ENCODE measurements around the gene UBE2E1.

Gene UBE2E1

DNA sequence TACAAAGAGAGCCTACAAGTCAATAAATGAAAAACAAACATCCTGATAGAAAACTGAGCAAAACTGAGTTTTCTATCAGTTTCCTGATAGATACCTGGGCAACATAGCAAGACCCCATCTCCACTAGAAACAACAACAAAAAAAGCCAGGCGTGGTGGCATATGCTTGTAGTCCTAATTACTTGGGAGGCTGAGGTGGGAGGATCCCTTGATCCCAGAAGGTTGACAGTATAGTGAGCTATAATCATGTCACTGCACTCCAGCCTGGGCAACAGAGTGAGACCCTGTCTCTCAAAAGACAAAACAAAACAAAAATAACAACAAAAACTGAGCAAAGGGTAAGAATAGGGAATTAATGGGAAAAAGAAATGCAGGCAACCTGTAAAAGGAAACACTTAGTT is 23.9 kb upstream of the UBE2E1 start:
- H3K27me3 ChIP-seq (ENCODE audit: insufficient read depth, low read length): no peaks in the 10 kb centered on the region
- H3K79me2 ChIP-seq (ENCODE audit: insufficient read depth, low read length): no peaks in the 10 kb centered on the region
- H3F3A ChIP-seq (ENCODE audit: insufficient read depth, low read length): no peaks in the 10 kb centered on the region
- TF ChIP-seq EZH2 (IDR thresholded peaks at IDR 0.05; ENCODE audit: borderline replicate concordance, low read length): no peak
- no peak for TF ChIP-seq CTCF (IDR thresholded peaks at IDR 0.05; ENCODE audit: low read length)
- no peaks in the 10 kb centered on the region for H3K9me3 ChIP-seq (ENCODE audit: low read length)
- no peak overlapping the region for H3K27ac ChIP-seq (ENCODE audit: low read depth, low read length, poor library complexity, severe bottlenecking)
- no peaks in the 10 kb centered on the region for H3K4me1 ChIP-seq (ENCODE audit: insufficient read depth, low read length, severe bottlenecking)
- H3K9me2 ChIP-seq (ENCODE audit: low read depth, low read length): no peaks in the 10 kb centered on the region
- H3K9ac ChIP-seq (ENCODE audit: low read length): no peak overlapping the region
- H4K20me1 ChIP-seq (ENCODE audit: insufficient read depth, low read length): no peaks in the 10 kb centered on the region
- H3K4me3 ChIP-seq (ENCODE audit: low read depth, low read length, poor library complexity, severe bottlenecking): no peak overlapping the region
- H2AFZ ChIP-seq (ENCODE audit: low read length): no peak overlapping the region
- no peak overlapping the region for H3K4me2 ChIP-seq (ENCODE audit: low read length)
- H3K36me3 ChIP-seq (ENCODE audit: insufficient read depth, low read length): no peaks in the 10 kb centered on the region; the same call in 1 of the 2 replicates

DNA sequence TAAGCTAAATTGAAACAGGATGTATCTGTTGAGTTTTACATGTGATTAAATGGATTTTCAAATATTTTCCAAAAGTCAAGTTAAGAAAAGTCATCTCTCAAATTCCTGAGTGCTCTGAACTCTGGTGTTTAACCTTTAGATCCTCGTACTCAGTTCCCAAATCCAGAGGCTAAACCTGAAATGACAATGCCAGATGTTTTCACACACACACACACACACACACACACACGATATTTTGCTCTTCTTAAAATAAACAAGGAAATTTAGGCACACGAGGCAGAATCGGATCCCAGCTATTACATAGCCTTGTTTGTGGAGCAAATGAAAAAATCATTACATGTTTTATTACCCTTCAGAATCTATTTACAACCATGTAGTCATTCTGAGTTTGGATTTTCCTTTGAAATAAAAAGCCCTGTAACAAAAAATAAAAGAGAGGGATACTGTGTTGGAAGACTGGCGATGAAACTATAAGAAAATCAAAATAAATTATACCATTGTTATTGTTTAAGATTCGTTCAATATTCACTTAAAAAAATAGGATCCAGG is 20.6 kb upstream of the UBE2E1 start:
- no peak overlapping the region for H3K4me3 ChIP-seq (ENCODE audit: low read depth, low read length, poor library complexity, severe bottlenecking)
- no peaks in the 10 kb centered on the region for H3F3A ChIP-seq (ENCODE audit: insufficient read depth, low read length)
- H3K79me2 ChIP-seq (ENCODE audit: insufficient read depth, low read length): no peaks in the 10 kb centered on the region
- no peaks in the 10 kb centered on the region for H3K27me3 ChIP-seq (ENCODE audit: insufficient read depth, low read length)
- H2AFZ ChIP-seq (ENCODE audit: low read length): no peak overlapping the region
- H3K9ac ChIP-seq (ENCODE audit: low read length): no peak overlapping the region
- H3K27ac ChIP-seq (ENCODE audit: low read depth, low read length, poor library complexity, severe bottlenecking): no peak overlapping the region
- H3K4me2 ChIP-seq (ENCODE audit: low read length): no peak overlapping the region
- no peaks in the 10 kb centered on the region; the same call in 1 of the 2 replicates for H3K36me3 ChIP-seq (ENCODE audit: insufficient read depth, low read length)
- no peaks in the 10 kb centered on the region for H3K9me3 ChIP-seq (ENCODE audit: low read length)
- no peaks in the 10 kb centered on the region for H4K20me1 ChIP-seq (ENCODE audit: insufficient read depth, low read length)
- no peak for TF ChIP-seq CTCF (IDR thresholded peaks at IDR 0.05; ENCODE audit: low read length)
- no peak for TF ChIP-seq EZH2 (IDR thresholded peaks at IDR 0.05; ENCODE audit: borderline replicate concordance, low read length)
- no peaks in the 10 kb centered on the region for H3K4me1 ChIP-seq (ENCODE audit: insufficient read depth, low read length, severe bottlenecking)
- no peaks in the 10 kb centered on the region for H3K9me2 ChIP-seq (ENCODE audit: low read depth, low read length)

- Histone ChIP-seq H3K4me3 (ENCODE audit: low read depth, low read length, poor library complexity, severe bottlenecking) (no peak overlapping the region), H3K36me3 (ENCODE audit: insufficient read depth, low read length) (no peaks in the 10 kb centered on the region; the same call in 1 of the 2 replicates), H3K79me2 (ENCODE audit: insufficient read depth, low read length) (no peaks in the 10 kb centered on the region), H2AFZ (ENCODE audit: low read length) (no peak overlapping the region), H3K9me3 (ENCODE audit: low read length) (no peaks in the 10 kb centered on the region), H3K9ac (ENCODE audit: low read length) (no peak overlapping the region), H3K4me1 (ENCODE audit: insufficient read depth, low read length, severe bottlenecking) (no peaks in the 10 kb centered on the region), H3K27ac (ENCODE audit: low read depth, low read length, poor library complexity, severe bottlenecking) (no peak overlapping the region), H3K4me2 (ENCODE audit: low read length) (no peak overlapping the region), H3K27me3 (ENCODE audit: insufficient read depth, low read length) (no peaks in the 10 kb centered on the region), H4K20me1 (ENCODE audit: insufficient read depth, low read length) (no peaks in the 10 kb centered on the region), H3F3A (ENCODE audit: insufficient read depth, low read length) (no peaks in the 10 kb centered on the region), H3K9me2 (ENCODE audit: low read depth, low read length) (no peaks in the 10 kb centered on the region)
- TF ChIP-seq EZH2 (IDR thresholded peaks at IDR 0.05; ENCODE audit: borderline replicate concordance, low read length) (no peak), CTCF (IDR thresholded peaks at IDR 0.05; ENCODE audit: low read length) (no peak)
Observed at GRCh38 chr3:23785882-23786281, 19.9 kb upstream of the UBE2E1 start.
